ENCODE data around the gene SH3PXD2A. TPM values are rescaled to one million over a fixed set of nuclear protein-coding genes. Genes with fewer than 3 reads are reported as not detected.

Gene SH3PXD2A
- total RNA-seq, 2 donors from 2014 or later = 14.6 to 18.2 TPM

DNA sequence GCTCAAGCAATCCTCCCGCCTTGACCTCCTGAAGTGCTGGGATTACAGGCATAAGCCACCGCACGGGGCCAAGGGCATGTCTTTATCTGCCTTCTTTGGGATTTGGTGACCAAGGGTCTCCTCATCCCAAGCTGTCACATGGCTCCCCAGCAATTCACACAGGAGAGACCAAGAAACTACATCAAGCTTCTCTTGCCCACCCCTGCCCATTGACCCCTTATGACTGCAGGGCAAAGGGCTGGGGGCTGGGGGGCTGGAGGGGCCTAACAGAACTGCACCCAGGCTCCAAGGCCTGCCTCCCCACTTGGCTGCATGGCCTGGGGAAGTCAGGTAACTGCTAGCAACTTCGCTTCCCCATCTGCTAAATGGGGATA is 137.1 kb downstream of the SH3PXD2A start:
- Histone ChIP-seq H3K4me1 (peaks cover 0 to 7% of the 10 kb centered on the region in 2 donors), H3K9me3 (no peaks in the 10 kb centered on the region), H3K27ac (no peak overlapping the region), H3K4me3 (no peak overlapping the region), H3K36me3 (no peaks in the 10 kb centered on the region), H3K27me3 (no peaks in the 10 kb centered on the region)
- TF ChIP-seq, protein P1, sequence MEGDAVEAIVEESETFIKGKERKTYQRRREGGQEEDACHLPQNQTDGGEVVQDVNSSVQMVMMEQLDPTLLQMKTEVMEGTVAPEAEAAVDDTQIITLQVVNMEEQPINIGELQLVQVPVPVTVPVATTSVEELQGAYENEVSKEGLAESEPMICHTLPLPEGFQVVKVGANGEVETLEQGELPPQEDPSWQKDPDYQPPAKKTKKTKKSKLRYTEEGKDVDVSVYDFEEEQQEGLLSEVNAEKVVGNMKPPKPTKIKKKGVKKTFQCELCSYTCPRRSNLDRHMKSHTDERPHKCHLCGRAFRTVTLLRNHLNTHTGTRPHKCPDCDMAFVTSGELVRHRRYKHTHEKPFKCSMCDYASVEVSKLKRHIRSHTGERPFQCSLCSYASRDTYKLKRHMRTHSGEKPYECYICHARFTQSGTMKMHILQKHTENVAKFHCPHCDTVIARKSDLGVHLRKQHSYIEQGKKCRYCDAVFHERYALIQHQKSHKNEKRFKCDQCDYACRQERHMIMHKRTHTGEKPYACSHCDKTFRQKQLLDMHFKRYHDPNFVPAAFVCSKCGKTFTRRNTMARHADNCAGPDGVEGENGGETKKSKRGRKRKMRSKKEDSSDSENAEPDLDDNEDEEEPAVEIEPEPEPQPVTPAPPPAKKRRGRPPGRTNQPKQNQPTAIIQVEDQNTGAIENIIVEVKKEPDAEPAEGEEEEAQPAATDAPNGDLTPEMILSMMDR (IDR thresholded peaks at IDR 0.05) = no peak
- no peak for DNase-seq (ENCODE audit: low spot score)

- Histone ChIP-seq H3K36me3 (no peaks in the 10 kb centered on the region), H3K9me3 (no peaks in the 10 kb centered on the region), H3K27me3 (no peaks in the 10 kb centered on the region), H3K4me3 (no peak overlapping the region), H3K4me1 (peaks cover 0 to 7% of the 10 kb centered on the region in 2 donors), H3K27ac (no peak overlapping the region)
- no peak for DNase-seq (ENCODE audit: low spot score)
- TF ChIP-seq, protein P1 (IDR thresholded peaks at IDR 0.05) = no peak
Observed at GRCh38 chr10:103717341-103718246, 137.8 kb downstream of the SH3PXD2A start.

DNA sequence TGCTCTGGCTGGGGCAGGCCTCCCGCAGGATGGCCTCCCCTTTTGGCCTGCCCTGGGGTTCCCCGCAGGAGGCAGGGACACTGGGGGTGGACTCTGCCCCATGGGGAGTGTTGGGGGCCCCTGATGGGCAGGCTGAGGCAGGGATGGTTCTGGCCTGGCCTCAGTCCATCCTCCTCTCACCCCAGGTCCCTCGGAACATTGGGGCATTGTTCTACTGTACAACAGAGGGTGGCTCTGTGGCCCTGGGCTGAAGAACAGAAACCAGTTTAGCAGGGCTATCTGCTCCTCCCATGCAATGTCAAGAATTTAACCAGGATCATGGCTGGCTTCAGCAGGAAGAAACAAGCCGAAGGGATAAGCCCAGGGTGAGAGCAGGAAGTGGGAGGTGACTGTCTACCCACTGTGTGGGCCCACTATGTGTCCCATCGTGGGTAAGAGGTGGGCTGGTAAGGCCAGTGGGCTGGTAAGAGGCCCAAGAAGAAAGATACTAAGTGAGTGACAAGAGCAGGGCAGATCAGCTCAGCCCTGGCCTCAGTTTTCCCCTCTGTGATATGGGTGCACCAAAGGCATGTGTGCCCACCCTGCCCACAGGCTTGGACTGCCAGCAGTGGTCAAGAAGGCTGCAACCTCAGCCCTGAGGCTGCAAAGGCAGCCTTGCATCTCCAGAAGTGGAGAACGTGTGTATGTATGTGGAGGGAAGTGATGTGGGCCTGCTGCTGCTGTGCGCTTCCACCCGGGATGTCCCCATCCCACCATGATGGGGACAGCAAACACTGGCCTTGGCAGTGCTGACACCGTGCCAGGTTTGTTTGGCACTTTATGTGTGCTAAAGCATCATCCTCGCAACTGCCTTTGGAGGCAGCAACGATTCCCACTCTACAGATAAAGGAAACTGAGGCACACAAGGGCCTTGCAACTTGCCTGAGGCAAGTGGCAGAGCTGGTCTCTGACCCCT is 138.9 kb downstream of the SH3PXD2A start:
- TF ChIP-seq, protein P1 (IDR thresholded peaks at IDR 0.05) = no peak
- no peak overlapping the region for H3K27ac ChIP-seq
- H3K36me3 ChIP-seq = no peaks in the 10 kb centered on the region
- no peaks in the 10 kb centered on the region for H3K27me3 ChIP-seq
- DNase-seq (ENCODE audit: low spot score) = no peak
- H3K4me3 ChIP-seq = no peak overlapping the region
- H3K4me1 ChIP-seq = peaks cover 0 to 7% of the 10 kb centered on the region in 2 donors
- H3K9me3 ChIP-seq = no peaks in the 10 kb centered on the region

DNA sequence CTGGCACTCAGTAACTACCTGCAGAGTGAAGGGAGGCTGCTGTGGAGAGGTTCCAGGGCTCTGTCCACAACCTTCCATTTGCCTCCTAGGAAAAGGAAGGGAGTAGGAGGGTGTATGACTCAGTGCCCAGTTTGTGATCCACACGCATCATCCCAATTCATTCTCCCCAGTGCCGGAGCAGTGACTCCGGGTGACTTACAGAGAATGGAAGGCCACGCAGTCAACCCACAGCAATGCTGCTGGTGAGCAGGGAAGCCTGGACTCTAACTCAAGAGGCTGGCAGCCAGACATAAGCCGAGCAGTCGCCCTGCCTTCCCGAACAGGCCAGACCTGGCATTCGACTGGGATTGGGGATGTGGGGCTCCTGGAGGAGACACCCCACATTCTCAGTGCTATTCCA is 139.9 kb downstream of the SH3PXD2A start:
- H3K27me3 ChIP-seq = no peaks in the 10 kb centered on the region
- H3K9me3 ChIP-seq = no peaks in the 10 kb centered on the region
- H3K4me3 ChIP-seq = no peak overlapping the region
- DNase-seq (ENCODE audit: low spot score) = no peak
- no peaks in the 10 kb centered on the region for H3K4me1 ChIP-seq
- TF ChIP-seq, protein P1 (IDR thresholded peaks at IDR 0.05) = no peak
- no peak overlapping the region for H3K27ac ChIP-seq
- H3K36me3 ChIP-seq = no peaks in the 10 kb centered on the region

GRCh38 chr10:103714232-103714891 is 141.0 kb downstream of the SH3PXD2A start:
- H3K36me3 ChIP-seq = no peaks in the 10 kb centered on the region
- no peaks in the 10 kb centered on the region for H3K9me3 ChIP-seq
- H3K4me1 ChIP-seq = no peaks in the 10 kb centered on the region
- TF ChIP-seq, protein P1 (IDR thresholded peaks at IDR 0.05) = no peak
- no peak for DNase-seq (ENCODE audit: low spot score)
- H3K4me3 ChIP-seq = no peak overlapping the region
- no peak overlapping the region for H3K27ac ChIP-seq
- H3K27me3 ChIP-seq = no peaks in the 10 kb centered on the region

Data from right atrium auricular region (tissue), 2 donors.